SJSA1 (cell line): ENCODE results near the gene FLOT2. TPM values are rescaled to one million over a fixed set of nuclear protein-coding genes. Genes with fewer than 3 reads are reported as not detected.
A peak's percentile ranks its signal among the peaks of the same experiment; 100 is the strongest.
"Not testable (repeated sequence)": the region's sequence is repeated elsewhere in the genome, so short reads cannot be mapped to it uniquely, and the experiment has no call there.

Experiments used
- DNase-seq, 2 experiments: peaks; one replicate each; pipeline ENCODE4 v3.0.0-alpha.2; 2015 to 2020; ENCODE audit warnings: low spot score in 2 of 2, low read depth in 1 of 2
- H3K27ac ChIP-seq: fragments of 250-450 bp; sonication (Bioruptor Pico); 2 replicates; pipeline ENCODE4 v1.5.1; 2020; ENCODE audit warnings: mild to moderate bottlenecking, moderate library complexity
- H3K27me3 ChIP-seq: fragments of 250-450 bp; sonication (Bioruptor Pico); replicated peaks from 2 replicates; pipeline ENCODE4 v1.5.1; 2020; ENCODE audit warnings: mild to moderate bottlenecking, moderate library complexity
- H3K36me3 ChIP-seq: fragments of 250-450 bp; sonication (Bioruptor Pico); 2 replicates; pipeline ENCODE4 v1.5.1; 2020; ENCODE audit warnings: mild to moderate bottlenecking
- H3K4me1 ChIP-seq: fragments of 250-450 bp; sonication (Bioruptor Pico); replicated peaks from 2 replicates; pipeline ENCODE4 v1.6.1; 2021; ENCODE audit warnings: mild to moderate bottlenecking
- H3K4me3 ChIP-seq: fragments of 250-450 bp; sonication (Bioruptor Pico); 2 replicates; pipeline ENCODE4 v1.5.1; 2020; ENCODE audit warnings: mild to moderate bottlenecking
- H3K9me3 ChIP-seq: fragments of 250-450 bp; sonication (Bioruptor Pico); replicated peaks from 2 replicates; pipeline ENCODE4 v1.5.1; 2020; ENCODE audit warnings: mild to moderate bottlenecking
- total RNA-seq: library from RNA; depleted of rRNA; stranded (reverse); fragments of >200 nt; shearing (Covaris generic); gene quantifications from 2 replicates; pipeline ENCODE4 v1.2.3, GENCODE V29; 2014; rRNA removed

FLOT2 gene
- total RNA-seq, 1 experiment from 2014 or later, result 13.4 TPM

- H3K9me3 ChIP-seq, result 0 out of 2 replicates have a peak, but pooled peaks cover 2% of the 10 kb centered on the region
- peaks cover 23% of the 10 kb centered on the region for H3K36me3 ChIP-seq
- peaks cover 6% of the 10 kb centered on the region for H3K4me1 ChIP-seq
- H3K27ac ChIP-seq, result no peak overlapping the region
- no peak for DNase-seq
- no peak overlapping the region for H3K4me3 ChIP-seq
- no peaks in the 10 kb centered on the region for H3K27me3 ChIP-seq
Observed at GRCh38 chr17:28853295-28853694, 44.2 kb downstream of the FLOT2 start.

- H3K27ac ChIP-seq, result no peak overlapping the region
- no peak overlapping the region for H3K4me3 ChIP-seq
- DNase-seq, result no peak
- no peaks in the 10 kb centered on the region for H3K27me3 ChIP-seq
- H3K4me1 ChIP-seq, result peaks cover 3% of the 10 kb centered on the region
- 0 out of 2 replicates have a peak, but pooled peaks cover 2% of the 10 kb centered on the region for H3K9me3 ChIP-seq
- H3K36me3 ChIP-seq, result no peaks in the 10 kb centered on the region
Observed at GRCh38 chr17:28849281-28849680, 48.3 kb downstream of the FLOT2 start.

- H3K4me1 ChIP-seq, H3K4me3 ChIP-seq, H3K9me3 ChIP-seq, H3K27ac ChIP-seq, H3K27me3 ChIP-seq, H3K36me3 ChIP-seq, DNase-seq: not testable (repeated sequence)
Observed at GRCh38 chr17:28848667-28849066, 48.9 kb downstream of the FLOT2 start.

GRCh38 chr17:28846699-28847098, 50.8 kb downstream of the FLOT2 start:
- not testable (repeated sequence) for H3K4me1 ChIP-seq, H3K4me3 ChIP-seq, H3K27ac ChIP-seq, H3K27me3 ChIP-seq, H3K9me3 ChIP-seq, H3K36me3 ChIP-seq, DNase-seq

- Histone ChIP-seq H3K4me1 (peaks cover 11% of the 10 kb centered on the region), H3K9me3 (no peaks in the 10 kb centered on the region; the same call in 1 of the 2 replicates), H3K4me3 (no peak overlapping the region), H3K27me3 (no peaks in the 10 kb centered on the region), H3K27ac (no peak overlapping the region), H3K36me3 (no peaks in the 10 kb centered on the region)
- no peak for DNase-seq
Observed at GRCh38 chr17:28846231-28846630, 51.3 kb downstream of the FLOT2 start.

GRCh38 chr17:28843816-28844148, 53.8 kb downstream of the FLOT2 start:
- Histone ChIP-seq H3K27me3 (no peaks in the 10 kb centered on the region), H3K27ac (no peak overlapping the region), H3K4me1 (peaks cover 24% of the 10 kb centered on the region), H3K9me3 (no peaks in the 10 kb centered on the region; the same call in 1 of the 2 replicates), H3K4me3 (no peak overlapping the region), H3K36me3 (peaks cover 3% of the 10 kb centered on the region; the same call in 1 of the 2 replicates)
- DNase-seq, result no peak

- Histone ChIP-seq H3K27me3 (no peaks in the 10 kb centered on the region), H3K36me3 (peaks cover 3% of the 10 kb centered on the region; the same call in 1 of the 2 replicates), H3K4me3 (peak within 1 kb of the TSS; percentile 63), H3K9me3 (no peaks in the 10 kb centered on the region; the same call in 1 of the 2 replicates), H3K27ac (peak within 1 kb of the TSS; percentile 9; the same call in 1 of the 2 replicates), H3K4me1 (peaks cover 26% of the 10 kb centered on the region)
- peak; percentile 69 to 89 for DNase-seq
Observed at GRCh38 chr17:28842282-28843012, 55.1 kb downstream of the FLOT2 start, which contains the start of gene FAM222B. Gene FAM222B (minus strand): TSS chr17:28842790. CDS start chr17:28766667, 76,123 bp downstream.

GRCh38 chr17:28841901-28842281, 55.6 kb downstream of the FLOT2 start:
- Histone ChIP-seq H3K27me3 (no peaks in the 10 kb centered on the region), H3K36me3 (peaks cover 3% of the 10 kb centered on the region; the same call in 1 of the 2 replicates), H3K4me3 (peak overlapping the region; percentile 63), H3K9me3 (no peaks in the 10 kb centered on the region; the same call in 1 of the 2 replicates), H3K4me1 (peaks cover 26% of the 10 kb centered on the region), H3K27ac (peak overlapping the region; percentile 9; the same call in 1 of the 2 replicates)
- peak in 1 of 2 experiments; percentile 46 for DNase-seq

GRCh38 chr17:28839221-28839620, 58.3 kb downstream of the FLOT2 start:
- DNase-seq, result peak in 1 of 2 experiments; percentile 36
- Histone ChIP-seq H3K4me1 (peaks cover 26% of the 10 kb centered on the region), H3K4me3 (no peak overlapping the region), H3K9me3 (no peaks in the 10 kb centered on the region; the same call in 1 of the 2 replicates), H3K36me3 (peaks cover 6% of the 10 kb centered on the region; the same call in 1 of the 2 replicates), H3K27me3 (no peaks in the 10 kb centered on the region), H3K27ac (no peak overlapping the region)

- DNase-seq, H3K27me3 ChIP-seq, H3K4me3 ChIP-seq, H3K9me3 ChIP-seq, H3K27ac ChIP-seq: not testable (repeated sequence)
- H3K4me1 ChIP-seq, result peaks cover 18% of the 10 kb centered on the region
- H3K36me3 ChIP-seq, result peaks cover 13% of the 10 kb centered on the region
Observed at GRCh38 chr17:28836541-28836940, 61.0 kb downstream of the FLOT2 start.

- Histone ChIP-seq H3K9me3 (no peaks in the 10 kb centered on the region), H3K4me1 (peaks cover 14% of the 10 kb centered on the region), H3K4me3 (no peak overlapping the region), H3K36me3 (peaks cover 14% of the 10 kb centered on the region; the same call in 1 of the 2 replicates), H3K27me3 (no peaks in the 10 kb centered on the region), H3K27ac (no peak overlapping the region)
- DNase-seq, result no peak
Observed at GRCh38 chr17:28834420-28834819, 63.1 kb downstream of the FLOT2 start.

Other genes starting within 250 kb of the FLOT2 start
- gene SDF2, start 235.8 kb downstream of the FLOT2 start, total RNA-seq, result 59.8 and 125 TPM in 2 replicates
- gene SUPT6H, start 235.5 kb downstream of the FLOT2 start, total RNA-seq, result 25.9 and 39.3 TPM in 2 replicates
- gene PROCA1, start 185.8 kb downstream of the FLOT2 start, total RNA-seq, result 0.53 and 0.69 TPM in 2 replicates
- 1,039 and 1,435 TPM in 2 replicates for gene RAB34, start 179.9 kb downstream of the FLOT2 start, total RNA-seq
- 591 and 789 TPM in 2 replicates for gene RPL23A, start 177.7 kb downstream of the FLOT2 start, total RNA-seq
- 1.6 TPM in 1 of 2 replicates, not detected in the other for gene TLCD1, start 171.5 kb downstream of the FLOT2 start, total RNA-seq
- 1.1 and 2.2 TPM in 2 replicates for gene NEK8, start 168.9 kb downstream of the FLOT2 start, total RNA-seq
- gene TRAF4, start 153.7 kb downstream of the FLOT2 start, total RNA-seq, result 38.4 and 51.0 TPM in 2 replicates
- gene FAM222B, start 54.9 kb downstream of the FLOT2 start, total RNA-seq, result 5.0 and 5.2 TPM in 2 replicates
- 32.0 and 55.6 TPM in 2 replicates for gene ERAL1, start 42.7 kb downstream of the FLOT2 start, total RNA-seq
- gene DHRS13, start 5.3 kb upstream of the FLOT2 start, total RNA-seq, result 11.7 and 12.7 TPM in 2 replicates
- gene PHF12, start 53.8 kb upstream of the FLOT2 start, total RNA-seq, result 16.7 and 28.5 TPM in 2 replicates
- gene SEZ6, start 108.3 kb upstream of the FLOT2 start, total RNA-seq, result not detected in 2 replicates
- gene PIPOX, start 145.4 kb upstream of the FLOT2 start, total RNA-seq, result 1.00 TPM in 1 of 2 replicates, not detected in the other